PC-3 (cell line): ENCODE results near the gene DNAH14.

Experiments
- CTCF ChIP-seq: fragments of 300-600 bp; sonication (generic); conservative IDR thresholded peaks from 2 replicates; pipeline ENCODE4 v1.5.1; 2017; ENCODE audit warnings: antibody characterized with exemption, low read depth, mild to moderate bottlenecking, low read length
- EZH2 ChIP-seq: fragments of 300-600 bp; sonication (generic); IDR thresholded peaks from one replicate; pipeline ENCODE4 v1.6.1; 2017; ENCODE audit warnings: antibody characterized with exemption, mild to moderate bottlenecking, low read length; ENCODE audit not compliant: unreplicated experiment
- EZH2phosphoT487 ChIP-seq: fragments of 300-600 bp; sonication (generic); IDR thresholded peaks from 2 replicates; pipeline ENCODE4 v1.6.1; 2018; ENCODE audit warnings: mild to moderate bottlenecking, antibody characterized with exemption, low read length, borderline replicate concordance

GRCh38 chr1:224903955-224904354 is 25.5 kb upstream of the DNAH14 start:
- TF ChIP-seq EZH2 (no peak), EZH2phosphoT487 (no peak), CTCF (no peak)
